HG03108 (cell line): ENCODE measurements around the gene NPHP3.

Source experiments
- ATAC-seq: cut with Tn5 transposase; IDR thresholded peaks from one replicate; pipeline ENCODE4 v1.9.1; 2021; ENCODE audit warnings: moderate library complexity; ENCODE audit not compliant: unreplicated experiment

Gene NPHP3

GRCh38 chr3:132694991-132695390 is 27.2 kb downstream of the NPHP3 start:
- ATAC-seq = no peak

DNA sequence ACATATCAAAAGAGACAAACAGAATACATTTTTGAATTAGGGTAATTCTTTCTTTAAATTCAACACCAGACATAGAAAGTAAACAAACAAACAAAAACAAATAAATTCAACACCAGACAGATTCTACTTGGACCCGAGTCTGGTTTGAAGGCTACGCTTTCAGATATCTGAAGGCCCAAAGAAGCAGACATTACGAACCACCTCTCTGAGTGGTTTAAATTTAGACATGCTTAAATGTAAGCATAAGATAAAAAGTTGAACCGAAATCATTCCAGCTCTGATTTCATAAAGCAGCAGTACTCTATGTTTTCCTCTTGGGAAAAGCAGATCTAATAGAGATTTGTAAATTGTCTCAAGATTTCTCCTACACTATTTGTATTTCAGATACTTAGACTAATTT is 32.2 kb downstream of the NPHP3 start:
- ATAC-seq = no peak

- ATAC-seq = no peak
Observed at GRCh38 chr3:132682201-132682600, 40.0 kb downstream of the NPHP3 start.

GRCh38 chr3:132681421-132681820 is 40.8 kb downstream of the NPHP3 start:
- no peak for ATAC-seq

GRCh38 chr3:132679911-132680310 is 42.3 kb downstream of the NPHP3 start:
- no peak for ATAC-seq

DNA sequence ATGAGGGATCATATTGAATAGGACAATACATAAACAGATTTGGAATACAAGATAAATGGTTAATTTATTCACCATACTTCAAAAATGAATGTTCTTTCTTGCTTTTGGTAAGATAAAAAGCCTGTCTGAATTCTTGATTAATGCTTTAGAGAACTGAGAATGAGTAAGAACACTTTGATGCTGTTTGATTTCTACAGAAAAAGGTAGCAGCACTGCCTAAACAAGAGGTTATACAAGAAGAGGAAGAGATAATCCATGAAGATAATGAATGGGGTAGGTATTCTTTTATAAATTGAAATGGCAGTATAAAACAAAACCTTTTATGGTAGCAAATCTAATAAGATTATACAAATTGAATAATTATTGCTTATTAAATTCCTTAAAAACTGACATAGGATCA is 46.8 kb downstream of the NPHP3 start:
- ATAC-seq = no peak

- no peak for ATAC-seq
Observed at GRCh38 chr3:132669256-132669777, 52.9 kb downstream of the NPHP3 start.

- ATAC-seq = no peak
Observed at GRCh38 chr3:132665230-132665745, 56.9 kb downstream of the NPHP3 start.

DNA sequence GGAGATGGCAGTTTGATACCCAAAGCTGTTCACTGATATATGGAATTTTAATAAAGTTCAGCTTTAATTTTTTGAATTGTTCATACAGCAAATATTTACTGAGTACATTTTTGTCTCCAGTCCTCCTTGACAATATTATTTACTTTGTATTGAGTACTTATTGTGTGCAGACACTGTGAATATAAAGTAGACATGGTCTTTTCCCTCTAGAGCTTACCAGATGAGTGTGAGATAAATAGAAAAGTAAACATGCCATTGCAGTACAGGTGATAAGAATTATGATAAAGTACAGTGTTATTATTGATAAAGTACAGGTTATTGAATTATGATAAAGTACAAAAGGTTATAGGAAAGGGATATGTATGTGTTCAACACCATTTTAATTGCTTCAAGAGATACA is 60.0 kb downstream of the NPHP3 start:
- no peak for ATAC-seq

GRCh38 chr3:132661101-132661500 is 61.1 kb downstream of the NPHP3 start:
- ATAC-seq = no peak

GRCh38 chr3:132660811-132661070 is 61.5 kb downstream of the NPHP3 start:
- ATAC-seq = no peak

DNA sequence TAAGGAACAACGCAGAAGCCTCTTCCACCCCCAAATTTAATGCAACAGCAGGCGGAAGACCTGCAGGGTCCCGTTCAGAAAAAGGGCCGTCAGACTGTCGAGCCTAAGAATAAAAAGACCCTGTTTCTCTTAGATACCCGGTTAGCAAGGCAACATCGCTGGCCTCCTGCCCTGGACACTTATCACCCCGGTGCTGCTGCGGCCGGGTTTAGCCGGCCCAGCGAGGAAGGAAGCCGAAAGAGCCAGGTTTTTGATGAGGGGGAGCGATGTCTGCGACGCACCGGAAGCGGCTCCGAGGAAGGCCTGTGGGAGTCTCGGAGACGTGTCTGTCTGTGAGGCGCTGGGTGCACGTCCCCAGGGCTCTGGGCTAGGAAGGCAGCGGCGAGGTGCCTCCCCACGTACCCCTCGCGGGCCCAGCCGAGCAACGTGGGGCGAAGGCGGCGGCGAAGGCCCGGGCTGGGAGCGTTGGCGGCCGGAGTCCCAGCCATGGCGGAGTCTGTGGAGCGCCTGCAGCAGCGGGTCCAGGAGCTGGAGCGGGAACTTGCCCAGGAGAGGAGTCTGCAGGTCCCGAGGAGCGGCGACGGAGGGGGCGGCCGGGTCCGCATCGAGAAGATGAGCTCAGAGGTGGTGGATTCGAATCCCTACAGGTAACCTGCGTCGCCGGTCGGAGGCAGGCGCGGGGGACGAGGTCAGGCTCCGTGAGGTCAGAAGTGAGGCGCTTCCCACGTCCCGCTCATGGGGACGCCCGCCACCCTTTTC is 62.0 kb downstream of the NPHP3 start, which contains the start of gene UBA5:
Gene UBA5 (plus strand): TSS at position 278 of the 759 bp plus-strand sequence. CDS start 209 bp downstream, at position 487.
- ATAC-seq = peak; percentile 59

DNA sequence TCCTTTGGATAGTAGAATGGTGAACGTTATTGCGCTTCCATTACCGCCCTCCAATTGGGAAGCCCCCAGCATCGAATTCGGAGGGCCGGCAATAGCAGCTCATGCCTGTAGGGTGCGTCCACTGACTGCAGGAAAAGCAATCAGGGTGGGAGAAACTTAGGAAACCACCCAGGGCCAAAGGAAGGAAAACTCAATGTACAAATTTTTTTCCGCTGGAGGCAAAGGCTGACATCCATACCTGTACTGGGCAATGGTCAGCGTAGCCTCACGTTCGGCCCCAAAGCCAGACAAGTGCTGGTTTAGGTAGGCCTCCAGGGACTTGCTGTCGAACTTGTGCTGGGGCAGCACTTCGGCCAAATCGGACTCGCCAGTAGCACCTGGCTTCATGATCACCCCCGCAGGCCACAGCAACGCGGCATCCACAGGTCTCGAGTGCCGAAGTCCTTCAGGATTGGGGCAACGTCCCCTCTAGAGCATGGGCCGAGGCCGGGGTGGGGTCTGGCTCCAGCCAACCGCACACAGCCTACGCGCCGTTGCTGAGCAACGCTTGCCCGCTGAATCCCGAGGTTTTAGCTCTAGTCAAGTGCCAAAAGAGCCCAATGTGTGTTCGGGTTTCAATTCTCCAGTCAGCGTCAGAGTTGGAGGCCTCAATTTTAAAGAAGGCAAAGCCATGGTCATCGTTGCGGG is 62.7 kb downstream of the NPHP3 start, which contains the start of gene ACAD11:
Gene ACAD11 (minus strand): TSS at position 445 of the 687 bp plus-strand sequence. CDS start 58 bp downstream, at position 387.
- peak; percentile 53 for ATAC-seq

DNA sequence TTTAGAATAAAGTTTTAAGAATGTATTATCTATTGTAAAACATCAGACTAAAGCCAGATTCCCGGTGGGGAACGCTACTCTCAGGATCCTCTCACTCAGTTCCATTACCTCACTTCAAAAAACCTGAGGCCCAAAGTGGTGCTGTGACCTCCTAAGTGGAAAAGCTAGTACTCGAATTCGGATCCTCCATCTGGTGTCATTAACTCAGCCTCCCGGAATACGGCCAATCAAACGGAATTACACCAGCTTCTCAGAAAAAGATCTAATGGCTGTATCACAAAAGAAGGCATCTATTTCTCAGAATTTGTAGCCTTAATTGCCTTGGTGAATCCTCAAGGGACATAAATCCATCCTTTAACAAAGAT is 63.2 kb downstream of the NPHP3 start:
- ATAC-seq = no peak

GRCh38 chr3:132657869-132658747 is 64.1 kb downstream of the NPHP3 start:
- ATAC-seq = no peak

DNA sequence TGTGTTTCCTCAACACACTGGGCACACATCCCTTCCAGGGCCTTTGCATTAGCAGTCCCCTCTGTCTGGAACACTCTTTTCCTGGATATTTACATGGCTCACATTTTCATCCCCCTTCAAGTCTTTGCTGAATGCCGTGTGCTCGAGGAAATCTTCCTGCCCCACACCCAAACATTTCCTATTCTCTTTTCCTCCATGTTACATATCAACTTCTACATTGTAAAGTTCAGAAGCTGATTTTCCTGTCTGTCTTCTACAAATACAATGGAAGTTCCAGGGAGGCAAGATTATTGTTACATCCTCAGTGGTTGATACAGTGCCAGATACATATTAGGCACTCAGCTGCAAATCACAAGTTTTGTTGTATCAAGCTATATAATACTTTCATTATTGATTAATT is 66.7 kb downstream of the NPHP3 start:
- ATAC-seq = no peak

- ATAC-seq = no peak
Observed at GRCh38 chr3:132654721-132655120, 67.5 kb downstream of the NPHP3 start.

DNA sequence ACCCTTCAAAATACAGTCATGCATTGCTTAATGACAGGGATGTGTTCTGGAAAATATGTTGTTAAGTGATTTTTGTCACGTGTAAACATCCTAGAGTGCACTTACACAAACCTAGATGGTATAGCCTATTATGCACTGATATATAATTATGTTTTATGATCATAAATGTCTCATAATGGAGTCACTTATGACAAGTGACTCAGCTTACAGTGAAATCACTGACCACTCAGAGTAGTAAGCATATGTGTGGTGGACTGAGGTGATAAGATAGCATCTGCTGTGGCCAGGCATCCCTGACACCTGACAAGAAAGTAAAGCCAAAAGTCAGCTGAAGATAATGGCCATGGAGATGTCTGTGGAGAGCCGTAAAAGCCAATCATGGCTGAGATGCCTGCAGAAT is 68.0 kb downstream of the NPHP3 start:
- no peak for ATAC-seq

- no peak for ATAC-seq
Observed at GRCh38 chr3:132652640-132653270, 69.5 kb downstream of the NPHP3 start.

DNA sequence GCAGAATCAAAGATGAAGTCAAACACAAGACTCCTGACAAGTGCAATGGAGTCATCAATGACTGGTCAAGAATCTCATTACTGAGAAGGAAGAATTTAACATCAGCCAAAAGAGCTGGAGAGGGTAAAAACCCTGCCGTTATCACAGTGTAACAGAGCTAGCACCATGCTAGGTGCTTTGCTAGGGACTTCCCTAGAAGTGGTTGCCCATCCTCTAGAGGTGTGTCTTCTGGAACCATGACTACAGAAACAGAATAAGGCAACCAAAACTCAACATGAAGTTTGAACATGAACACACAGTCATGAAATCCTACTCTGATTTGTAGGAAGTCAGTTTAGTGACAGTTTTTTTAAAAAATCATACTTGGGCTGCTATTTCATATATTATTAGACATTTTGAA is 72.1 kb downstream of the NPHP3 start:
- ATAC-seq = no peak

GRCh38 chr3:132645058-132645457 is 77.2 kb downstream of the NPHP3 start:
- ATAC-seq = no peak
